8988T (cell line): ENCODE results near the gene RRH.

ENCODE experiments used
- DNase-seq: peaks from one replicate; pipeline ENCODE4 v3.0.0; 2011

The RRH gene

DNA sequence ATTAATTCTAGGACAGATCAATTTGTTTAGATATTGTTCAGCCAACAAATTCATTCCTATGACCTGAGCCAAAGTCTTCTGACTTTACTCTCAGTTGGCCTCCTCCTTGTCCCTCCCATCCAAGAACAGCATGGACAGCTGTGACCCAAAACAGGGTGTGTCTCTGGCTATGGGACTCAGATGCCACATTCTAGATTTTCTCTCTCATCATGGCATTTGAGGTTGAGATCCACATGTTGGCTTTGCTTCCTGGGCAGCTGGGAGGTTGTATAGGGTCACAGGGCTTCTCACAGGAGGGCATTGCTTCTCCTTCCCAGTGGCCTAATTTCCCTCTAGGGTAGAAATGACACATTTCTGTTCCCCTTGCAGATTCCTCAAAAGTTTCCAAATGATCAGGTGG is 62.3 kb downstream of the RRH start:
- no peak for DNase-seq
